Stimulated activated CD4-positive, alpha-beta T cell treated with anti-CD3 and anti-CD28 coated beads, TNF-alpha, amount 100 ng/mL, for 4 hours (primary cell): ENCODE data around the gene GNG12.
A peak's percentile ranks its signal among the peaks of the same experiment; 100 is the strongest.

Experiments used
- DNase-seq, 3 experiments: peaks; one replicate each; pipeline ENCODE4 v3.0.0-alpha.2; 2020; ENCODE audit warnings: low read depth in 3 of 3

Gene GNG12

GRCh38 chr1:67832737-67833601 lies at the start of gene GNG12:
GNG12 (minus strand) TSS chr1:67833467; CDS start chr1:67707686, 125,781 bp downstream.
- DNase-seq, result peak in 1 of 3 experiments; percentile 4

GRCh38 chr1:67882196-67882958 lies 49.1 kb upstream of the GNG12 start:
- no peak for DNase-seq

DNA sequence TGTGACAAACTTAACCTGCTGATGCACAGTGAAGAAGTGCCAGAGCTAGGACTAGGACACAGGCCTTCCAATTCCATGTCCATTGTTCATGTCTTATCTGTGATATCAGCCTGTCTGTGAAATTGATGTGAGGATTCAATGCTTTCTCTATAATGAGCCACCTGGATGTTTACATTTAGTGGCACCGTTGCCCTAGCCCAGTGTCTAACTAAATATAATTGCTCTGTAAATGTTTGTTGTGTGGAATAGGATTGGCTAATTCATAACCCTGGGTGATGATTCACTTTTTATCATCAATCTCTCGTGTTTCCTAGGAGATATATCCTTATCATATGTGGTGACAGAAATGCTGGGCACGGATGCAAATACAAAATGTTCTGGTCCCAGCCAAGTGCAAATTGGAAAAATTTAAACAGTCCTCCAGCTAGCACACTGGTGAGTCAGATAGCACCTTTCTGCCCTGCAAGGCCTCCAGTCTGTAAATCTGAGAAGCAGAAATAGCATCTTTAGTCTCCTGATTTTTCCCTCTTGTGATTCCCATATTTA lies 46.9 kb upstream of the GNG12 start:
- DNase-seq, result no peak

DNA sequence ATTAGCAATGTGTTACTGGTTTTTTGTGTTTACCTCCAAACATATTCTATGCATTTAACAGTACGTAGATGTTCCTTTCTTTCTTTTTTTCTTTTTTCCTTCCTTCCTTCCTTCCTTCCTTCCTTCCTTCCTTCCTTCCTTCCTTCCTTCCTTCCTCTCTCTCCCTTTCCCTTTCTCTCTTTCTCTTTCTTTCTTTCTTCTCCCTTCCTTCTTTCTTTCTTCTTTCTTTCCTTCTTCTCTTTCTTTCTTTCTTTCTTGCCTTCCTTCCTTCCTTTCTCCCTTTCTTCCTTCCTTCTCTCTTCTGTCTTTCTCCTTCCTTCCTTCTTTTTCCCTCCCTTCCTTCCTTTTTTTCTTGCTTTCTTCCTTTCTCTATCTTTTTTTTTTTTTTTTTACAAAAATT lies 46.2 kb upstream of the GNG12 start:
- no peak for DNase-seq

DNA sequence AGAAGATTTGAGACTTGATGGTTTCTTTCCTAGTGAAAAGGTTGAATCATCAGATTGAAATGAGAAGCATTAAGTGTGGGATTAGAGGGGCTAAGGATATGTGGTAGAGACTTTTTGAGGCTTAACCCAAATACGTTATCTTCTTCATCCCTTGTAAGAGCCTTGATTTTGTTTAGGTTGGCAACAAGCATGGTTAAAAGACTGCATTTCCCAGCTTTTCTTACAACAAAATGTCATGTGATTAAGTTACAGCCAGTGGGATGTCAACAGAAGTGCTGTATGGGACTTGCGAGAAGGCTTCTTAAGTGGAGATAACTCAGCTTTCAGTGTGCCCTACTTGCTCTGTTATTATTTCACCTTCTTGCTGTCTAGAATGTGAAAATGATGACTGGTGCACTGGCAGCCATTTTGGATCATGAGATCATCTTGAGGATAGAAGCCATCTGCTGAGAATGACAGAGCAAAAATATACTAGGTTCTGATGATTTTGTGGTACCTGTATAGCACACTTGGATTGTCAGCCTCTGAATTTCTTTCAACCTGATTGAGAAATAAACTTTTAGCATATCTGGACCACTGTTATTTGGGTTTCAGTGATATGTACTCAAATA lies 41.3 kb upstream of the GNG12 start:
- no peak for DNase-seq

GRCh38 chr1:67869233-67869632 lies 36.0 kb upstream of the GNG12 start:
- DNase-seq, result no peak

DNA sequence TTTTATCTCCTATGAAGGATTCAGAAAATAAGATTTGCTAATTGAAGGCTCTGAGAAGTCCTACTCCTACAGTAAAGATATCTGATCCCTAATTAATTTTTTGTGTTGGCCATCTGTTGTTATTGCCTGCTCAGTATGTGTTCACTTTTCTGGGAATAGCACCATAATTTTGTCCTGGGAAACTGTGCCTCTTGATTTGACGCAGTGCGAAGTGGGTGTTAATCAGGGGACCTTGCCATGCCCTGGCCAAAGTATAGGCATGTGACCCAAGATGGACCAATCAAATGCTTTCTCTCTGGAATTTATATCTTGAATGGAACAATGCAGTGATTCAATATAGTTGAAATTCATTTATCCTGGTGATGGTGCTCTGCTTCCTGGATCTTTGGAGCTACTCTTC lies 30.4 kb upstream of the GNG12 start:
- no peak for DNase-seq

- DNase-seq, result no peak
Observed at GRCh38 chr1:67862685-67863084, 29.4 kb upstream of the GNG12 start.

- no peak for DNase-seq
Observed at GRCh38 chr1:67861856-67862516, 28.7 kb upstream of the GNG12 start.

- DNase-seq, result no peak
Observed at GRCh38 chr1:67860776-67861175, 27.5 kb upstream of the GNG12 start.

GRCh38 chr1:67856921-67857320 lies 23.7 kb upstream of the GNG12 start:
- no peak for DNase-seq

DNA sequence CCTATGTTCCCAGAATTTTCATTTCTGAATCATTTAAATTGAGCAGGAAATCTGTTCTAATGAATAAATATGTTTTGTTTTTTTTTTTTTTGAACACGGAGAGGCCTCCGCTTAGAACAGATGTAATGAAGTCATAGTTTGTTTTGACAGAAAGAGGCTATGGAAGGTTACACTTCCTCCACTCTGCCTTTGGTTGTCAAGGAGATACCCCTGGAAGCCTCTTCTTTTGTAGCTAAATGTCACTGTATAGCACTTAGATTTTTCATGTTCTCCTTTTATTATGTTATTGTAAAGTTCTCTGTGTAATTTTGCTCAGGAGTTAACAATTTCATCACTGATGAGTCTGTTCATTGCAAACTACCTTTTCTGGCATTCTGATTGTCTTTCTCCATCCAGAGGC lies 22.7 kb upstream of the GNG12 start:
- no peak for DNase-seq

DNA sequence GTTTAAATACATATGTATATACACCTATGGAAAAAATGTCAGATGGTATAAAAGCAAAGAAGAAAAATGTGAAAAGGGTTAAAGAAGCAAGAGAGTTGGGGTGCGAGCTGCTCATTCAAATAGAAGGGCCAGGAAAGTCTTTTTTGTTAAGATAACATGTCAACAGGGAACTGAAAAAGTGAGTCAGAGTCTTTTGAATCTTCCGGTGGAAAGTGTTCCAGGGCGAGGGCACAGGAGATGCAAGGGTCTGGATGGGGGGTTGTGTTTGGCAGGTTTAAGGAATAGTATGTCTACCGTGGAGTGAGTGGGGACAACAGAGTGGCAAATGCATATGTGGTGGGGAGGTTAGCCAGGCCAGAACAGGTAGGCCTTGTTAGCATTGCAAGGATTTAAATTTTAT lies 22.2 kb upstream of the GNG12 start:
- no peak for DNase-seq

GRCh38 chr1:67853704-67854103 lies 20.4 kb upstream of the GNG12 start:
- DNase-seq, result no peak

DNA sequence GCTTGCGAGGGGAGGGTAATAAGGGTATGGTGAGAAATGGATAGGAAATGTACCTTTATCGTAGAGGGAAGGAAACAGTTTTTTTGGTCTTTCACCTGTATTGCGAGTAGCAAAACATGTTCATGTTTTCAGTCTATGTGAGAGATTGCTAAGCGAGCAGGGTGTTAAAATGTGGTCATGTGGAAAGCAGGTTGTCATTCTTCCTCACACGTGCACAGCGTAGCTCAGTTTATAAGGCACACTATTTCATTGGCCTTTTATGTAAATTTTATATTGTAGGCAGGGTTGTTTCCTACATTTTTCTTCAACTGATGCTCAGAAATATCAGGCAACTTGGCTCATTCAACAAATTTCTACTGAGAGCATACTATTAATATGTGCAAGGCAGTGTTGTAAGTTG lies 18.5 kb upstream of the GNG12 start:
- no peak for DNase-seq

- no peak for DNase-seq
Observed at GRCh38 chr1:67850611-67851075, 17.4 kb upstream of the GNG12 start.

DNA sequence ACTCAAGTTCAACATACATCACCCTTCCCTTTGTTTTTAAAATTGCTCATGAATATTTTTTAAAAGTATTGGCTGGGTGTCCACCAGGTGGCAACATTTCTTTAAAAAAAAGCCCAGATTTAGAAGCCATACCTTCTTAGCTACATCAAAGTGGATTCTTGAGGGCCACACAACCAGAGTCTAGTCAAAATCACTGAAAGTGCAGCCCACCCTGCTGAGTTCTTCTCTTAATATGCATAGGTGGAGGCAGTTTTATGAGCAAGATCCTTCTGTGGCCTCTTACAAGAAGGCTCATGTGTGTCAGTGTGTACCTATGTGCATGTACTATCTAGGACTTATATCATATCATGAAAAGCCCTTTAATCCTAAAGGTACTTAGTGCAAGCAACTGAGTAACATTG lies 16.9 kb upstream of the GNG12 start:
- DNase-seq, result no peak

- DNase-seq, result no peak
Observed at GRCh38 chr1:67847466-67847865, 14.2 kb upstream of the GNG12 start.

DNA sequence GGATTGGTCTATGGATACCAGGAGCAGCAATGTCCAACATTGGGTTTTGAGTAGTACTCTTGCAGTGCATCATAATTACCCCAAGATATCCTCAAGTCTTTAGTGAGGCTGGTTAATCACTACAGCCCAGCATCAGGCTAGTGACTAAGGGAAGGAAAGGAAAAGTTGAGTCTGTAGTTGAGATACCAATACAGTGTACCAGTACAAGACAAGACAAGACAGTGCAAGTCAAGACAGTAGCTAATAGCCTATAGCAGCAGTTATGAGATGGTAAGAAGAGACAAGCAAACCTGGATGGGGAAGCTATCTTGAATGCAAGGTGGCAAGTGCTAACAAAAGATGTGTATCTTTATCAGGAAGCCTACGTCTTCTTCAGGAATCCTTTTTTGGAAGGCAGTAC lies 13.3 kb upstream of the GNG12 start:
- no peak for DNase-seq

DNA sequence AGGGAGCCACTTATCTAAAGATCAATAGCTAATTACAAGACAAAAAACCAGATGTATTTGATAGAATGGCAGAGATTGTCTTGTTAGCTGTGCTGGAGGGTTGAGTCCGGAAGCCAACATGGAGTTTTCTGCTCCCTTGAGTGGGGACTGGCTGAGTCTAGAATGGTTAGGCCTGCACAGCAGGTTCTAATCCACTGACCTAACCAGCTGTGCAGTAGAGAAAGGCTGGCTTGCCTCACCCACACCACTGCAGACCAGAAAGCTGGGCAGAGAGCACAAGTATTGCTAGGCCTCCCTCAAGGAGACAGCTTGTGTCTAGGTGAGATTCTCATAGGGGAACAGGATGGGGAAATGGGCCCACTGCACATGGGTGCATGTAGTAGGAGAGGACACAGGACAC lies 11.7 kb upstream of the GNG12 start:
- no peak for DNase-seq

GRCh38 chr1:67843746-67844145 lies 10.5 kb upstream of the GNG12 start:
- DNase-seq, result no peak

DNA sequence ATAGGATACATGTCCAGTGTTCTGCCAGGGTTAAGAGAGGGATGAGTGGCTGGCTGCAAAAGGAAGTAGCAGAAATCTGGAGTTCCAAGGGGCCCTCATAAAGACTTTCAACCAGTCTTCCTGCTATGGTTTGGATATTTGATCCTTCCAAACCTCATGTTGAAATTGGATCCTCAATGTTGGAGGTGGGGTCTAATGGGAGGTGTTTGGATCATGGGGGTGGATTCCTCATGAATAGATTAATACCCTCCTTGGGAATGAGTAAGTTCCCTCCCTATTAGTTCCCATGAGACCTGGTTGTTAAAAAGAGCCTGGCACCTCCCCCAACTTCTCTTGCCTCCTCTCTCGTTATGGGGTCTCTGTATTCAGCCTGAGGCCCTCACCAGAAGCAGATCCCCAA lies 10.1 kb upstream of the GNG12 start:
- no peak for DNase-seq
